Testis (tissue), 3 donors: ENCODE results near the gene SH2B3. TPM values are rescaled to one million over a fixed set of nuclear protein-coding genes. Genes with fewer than 3 reads are reported as not detected.

Experiments
- DNase-seq: peaks from one replicate; pipeline ENCODE4 v3.0.0-alpha.2; 2019
- H3K27ac ChIP-seq, 2 donors: fragments of 200-600 bp; sonication (generic); one replicate each; pipeline ENCODE4 v1.5.1; 2019
- H3K27me3 ChIP-seq: fragments of 200-600 bp; sonication (generic); one replicate; pipeline ENCODE4 v1.5.1; 2019
- H3K36me3 ChIP-seq: fragments of 200-600 bp; sonication (generic); one replicate; pipeline ENCODE4 v1.5.1; 2017; ENCODE audit warnings: low read depth; ENCODE audit errors: missing control alignments
- H3K4me1 ChIP-seq: fragments of 200-600 bp; sonication (generic); one replicate; pipeline ENCODE4 v1.5.1; 2019
- H3K4me3 ChIP-seq, 2 donors: fragments of 200-600 bp; sonication (generic); one replicate each; pipeline ENCODE4 v1.5.1; 2017 to 2019
- H3K9me3 ChIP-seq: fragments of 200-600 bp; sonication (generic); one replicate; pipeline ENCODE4 v1.5.1; 2017
- CTCF ChIP-seq, 3 experiments: fragments of 450-650 bp in 2 of 3; fragments of 200-600 bp in 1 of 3; sonication (generic) in 1 of 3; IDR thresholded peaks; one replicate each; pipeline ENCODE4 v1.5.1; 2016 to 2019; ENCODE audit warnings: antibody characterized with exemption in 3 of 3, mild to moderate bottlenecking in 2 of 3, moderate library complexity in 1 of 3
- POLR2A ChIP-seq: fragments of 450-650 bp; IDR thresholded peaks from one replicate; pipeline ENCODE4 v1.6.1; 2017; ENCODE audit warnings: antibody characterized with exemption, mild to moderate bottlenecking, moderate library complexity
- WGBS, 2 donors: methylation state at CpG; one replicate each; pipeline ENCODE4 v1.1.5; 2018; 5-methylcytosine and 5-hydroxymethylcytosine counted together
- intact Hi-C: fragments of 100-400 bp; cut with DNase I; formaldehyde crosslinking; loops from one replicate; pipeline ENCODE4 v1.15.1; 2023; ENCODE audit warnings: low total_unique reads
- polyA plus RNA-seq: library from polyadenylated mRNA; stranded (reverse); fragments of 350-450 nt; fragmentation: Illumina TruSeq; extraction: RNeasy Lipid Tissue Mini Kit (QIAGEN cat#74804); gene quantifications from one replicate; pipeline ENCODE4 v1.2.3, GENCODE V29; 2014; ENCODE audit warnings: low read depth, low replicate concordance; ENCODE audit not compliant: insufficient read depth
- total RNA-seq, 2 donors: library from RNA; depleted of rRNA; stranded (reverse); fragments of >200 nt; gene quantifications; one replicate each; pipeline ENCODE4 v1.2.3, GENCODE V29; 2016

SH2B3 gene
- total and polyA plus RNA-seq, 3 donors from 2014 or later, result 22.0 to 38.1 (median 36.9) TPM

GRCh38 chr12:111437816-111438454 lies 32.2 kb downstream of the SH2B3 start:
- TF ChIP-seq POLR2A (no peak), CTCF (IDR thresholded peaks at IDR 0.05) (no peak)
- H3K4me1 ChIP-seq, result peaks cover 19% of the 10 kb centered on the region

GRCh38 chr12:111438481-111438880 lies 32.8 kb downstream of the SH2B3 start:
- Histone ChIP-seq H3K4me1 (peaks cover 19% of the 10 kb centered on the region), H3K9me3 (no peaks in the 10 kb centered on the region), H3K27ac (no peak overlapping the region), H3K36me3 (no peaks in the 10 kb centered on the region), H3K4me3 (no peak overlapping the region), H3K27me3 (no peaks in the 10 kb centered on the region)
- DNase-seq, result peak; percentile 49
- intact Hi-C loops, result no loop called here
- no peak for TF ChIP-seq POLR2A
- no peak for TF ChIP-seq CTCF (IDR thresholded peaks at IDR 0.05)
- 54 to 58% methylated on average over 9 of the region's 9 CpGs for WGBS, 2 donors

More at GRCh38 chr12:111437816-111438454, 32.2 kb downstream of the SH2B3 start:
- Histone ChIP-seq H3K27ac (no peak overlapping the region), H3K9me3 (no peaks in the 10 kb centered on the region), H3K27me3 (no peaks in the 10 kb centered on the region), H3K36me3 (no peaks in the 10 kb centered on the region), H3K4me3 (no peak overlapping the region)
- 82 to 90% methylated on average over 7 to 8 of the region's 8 CpGs for WGBS, 2 donors
- no peak for DNase-seq
- intact Hi-C loops, result no loop called here

- no peaks in the 10 kb centered on the region for H3K9me3 ChIP-seq
- peaks cover 15% of the 10 kb centered on the region for H3K4me1 ChIP-seq
- H3K4me3 ChIP-seq, result no peak overlapping the region
- DNase-seq, result no peak
- no peaks in the 10 kb centered on the region for H3K27me3 ChIP-seq
- TF ChIP-seq CTCF (IDR thresholded peaks at IDR 0.05) (no peak), POLR2A (no peak)
- no peaks in the 10 kb centered on the region for H3K36me3 ChIP-seq
- 64 to 70% methylated on average over 5 of the region's 5 CpGs for WGBS, 2 donors
- intact Hi-C loops, result no loop called here
- H3K27ac ChIP-seq, result peak overlapping the region in 1 of 2 donors; percentile 64
Observed at GRCh38 chr12:111439657-111440151, 34.0 kb downstream of the SH2B3 start.

- Histone ChIP-seq H3K27me3 (no peaks in the 10 kb centered on the region), H3K4me1 (peaks cover 15% of the 10 kb centered on the region), H3K4me3 (no peak overlapping the region), H3K27ac (peak overlapping the region; percentile 44 to 64), H3K36me3 (no peaks in the 10 kb centered on the region), H3K9me3 (no peaks in the 10 kb centered on the region)
- no peak for DNase-seq
- TF ChIP-seq POLR2A, result no peak
- intact Hi-C loops, result no loop called here
- WGBS, 2 donors, result 59 to 73% methylated on average over 8 of the region's 8 CpGs
Observed at GRCh38 chr12:111440152-111440551, 34.4 kb downstream of the SH2B3 start.

- Histone ChIP-seq H3K4me3 (no peak overlapping the region), H3K9me3 (no peaks in the 10 kb centered on the region), H3K36me3 (no peaks in the 10 kb centered on the region), H3K27me3 (no peaks in the 10 kb centered on the region), H3K4me1 (peaks cover 15% of the 10 kb centered on the region), H3K27ac (peak overlapping the region; percentile 44 to 64)
- intact Hi-C loops, result no loop called here
- WGBS, 2 donors, result 56 to 76% methylated on average over 3 of the region's 3 CpGs
- no peak for DNase-seq
- TF ChIP-seq POLR2A, result no peak
- no peak for TF ChIP-seq CTCF (IDR thresholded peaks at IDR 0.05)
Observed at GRCh38 chr12:111440631-111441030, 34.9 kb downstream of the SH2B3 start.
